Hepatocyte (in vitro differentiated cells): Measurements from ENCODE around the gene GLIPR1.

ENCODE experiments used
- EZH2 ChIP-seq: fragments of 200-600 bp; sonication (generic); IDR thresholded peaks from 2 replicates; pipeline ENCODE4 v1.6.1; 2016; ENCODE audit warnings: antibody characterized with exemption, mild to moderate bottlenecking, borderline replicate concordance
- TF ChIP-seq, protein P1 (sequence below): fragments of 200-600 bp; sonication (generic); IDR thresholded peaks from 2 replicates; pipeline ENCODE4 v1.5.1; 2016; ENCODE audit warnings: antibody characterized with exemption, mild to moderate bottlenecking; ENCODE audit not compliant: poor library complexity

DNA sequence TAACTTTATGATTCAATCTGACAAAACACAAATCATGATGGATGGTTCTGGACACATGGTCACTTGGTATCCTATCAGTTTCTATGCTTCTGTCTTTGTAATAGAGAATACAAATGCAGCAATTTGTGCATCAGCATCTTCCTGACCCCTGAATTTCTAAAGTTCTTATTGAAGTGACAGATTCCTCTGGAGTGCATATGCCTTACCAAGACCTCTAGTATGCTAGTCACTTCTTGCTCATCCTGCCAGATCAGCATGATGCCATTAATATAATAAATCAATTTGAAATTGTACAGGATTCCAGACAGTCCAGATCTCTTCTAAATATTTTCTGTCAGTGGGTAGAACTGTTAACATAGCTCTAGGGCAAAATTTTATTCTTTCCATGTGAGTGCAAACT lies 40.6 kb upstream of the GLIPR1 start:
- TF ChIP-seq, protein P1, sequence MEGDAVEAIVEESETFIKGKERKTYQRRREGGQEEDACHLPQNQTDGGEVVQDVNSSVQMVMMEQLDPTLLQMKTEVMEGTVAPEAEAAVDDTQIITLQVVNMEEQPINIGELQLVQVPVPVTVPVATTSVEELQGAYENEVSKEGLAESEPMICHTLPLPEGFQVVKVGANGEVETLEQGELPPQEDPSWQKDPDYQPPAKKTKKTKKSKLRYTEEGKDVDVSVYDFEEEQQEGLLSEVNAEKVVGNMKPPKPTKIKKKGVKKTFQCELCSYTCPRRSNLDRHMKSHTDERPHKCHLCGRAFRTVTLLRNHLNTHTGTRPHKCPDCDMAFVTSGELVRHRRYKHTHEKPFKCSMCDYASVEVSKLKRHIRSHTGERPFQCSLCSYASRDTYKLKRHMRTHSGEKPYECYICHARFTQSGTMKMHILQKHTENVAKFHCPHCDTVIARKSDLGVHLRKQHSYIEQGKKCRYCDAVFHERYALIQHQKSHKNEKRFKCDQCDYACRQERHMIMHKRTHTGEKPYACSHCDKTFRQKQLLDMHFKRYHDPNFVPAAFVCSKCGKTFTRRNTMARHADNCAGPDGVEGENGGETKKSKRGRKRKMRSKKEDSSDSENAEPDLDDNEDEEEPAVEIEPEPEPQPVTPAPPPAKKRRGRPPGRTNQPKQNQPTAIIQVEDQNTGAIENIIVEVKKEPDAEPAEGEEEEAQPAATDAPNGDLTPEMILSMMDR: no peak
- TF ChIP-seq EZH2: no peak
